Psoas muscle (tissue), 8 donors: ENCODE results near the gene ME3. TPM values are rescaled to one million over a fixed set of nuclear protein-coding genes. Genes with fewer than 3 reads are reported as not detected.

Experiments used
- ATAC-seq, 4 donors: fragments of 200-7000 bp; cut with Tn5 transposase; one replicate each; pipeline ENCODE4 v1.9.1; 2020; ENCODE audit warnings: moderate library complexity in 3 of 4, mild to moderate bottlenecking in 2 of 4
- DNase-seq, 2 donors: peaks; one replicate each; pipeline ENCODE4 v3.0.0-alpha.2; 2020
- H3K27ac ChIP-seq: fragments of 200-600 bp; one replicate; pipeline ENCODE4 v1.8.0; 2022
- H3K27me3 ChIP-seq, 3 donors: fragments of 200-600 bp in 1 of 3; one replicate each; pipeline versions ENCODE4 v1.6.1 to v1.8.0; 2013 to 2022; ENCODE audit warnings: low read length in 2 of 3, mild to moderate bottlenecking in 2 of 3, moderate library complexity in 1 of 3; ENCODE audit not compliant: insufficient read depth in 3 of 3
- H3K36me3 ChIP-seq, 2 donors: fragments of 200-600 bp in 1 of 2; one replicate each; pipeline versions ENCODE4 v1.6.1 to v1.8.0; 2013 to 2022; ENCODE audit warnings: low read depth in 1 of 2, mild to moderate bottlenecking in 1 of 2, moderate library complexity in 1 of 2; ENCODE audit not compliant: insufficient read depth in 1 of 2
- H3K4me1 ChIP-seq: fragments of 200-600 bp; one replicate; pipeline ENCODE4 v1.8.0; 2022
- H3K4me3 ChIP-seq: fragments of 200-600 bp; one replicate; pipeline ENCODE4 v1.8.0; 2022; ENCODE audit warnings: mild to moderate bottlenecking
- H3K9me3 ChIP-seq: fragments of 200-600 bp; one replicate; pipeline ENCODE4 v1.8.0; 2022
- CTCF ChIP-seq: fragments of 200-600 bp; IDR thresholded peaks from one replicate; pipeline ENCODE4 v1.8.0; 2022; ENCODE audit warnings: antibody characterized with exemption
- WGBS, 3 donors: extraction: QIAGEN DNeasy Blood & Tissue Kit; methylation state at CpG; one replicate each; pipeline versions ENCODE4 v1.1.6 to v1.1.7; 2013; 5-methylcytosine and 5-hydroxymethylcytosine counted together
- intact Hi-C, 2 donors: fragments of 100-400 bp; cut with DNase I; formaldehyde crosslinking; loops; one replicate each; pipeline versions ENCODE4 v1.11.0 to v1.14.2; 2022
- polyA plus RNA-seq, 3 donors: library from polyadenylated mRNA; stranded (reverse); fragments of 200-250 nt; gene quantifications; one replicate each; pipeline ENCODE4 v1.2.3, GENCODE V29; 2013
- total RNA-seq, 4 donors: library from RNA; stranded (reverse); fragmentation: NEBNext Ultra II Directional in 2 of 4; extraction: Animal tissue kit (Norgen Biotek cat#: 25700) in 2 of 4; gene quantifications; one replicate each; pipeline versions ENCODE4 v1.2.1 to v1.2.4, GENCODE V29; 2021 to 2023
- donor health status: healthy with polysubstance abuse.
- donor health status: DM: no; HTN: no; CAD: no; lungs with moderate emphysema.
- donor health status: Bipolar disorder and iron deficiency.
- donor health status: healthy.
- donor health status: DM: yes; HTN: yes; CAD: no.
- donor health status: DM: no; HTN: no; CAD: no.
- donor health status: DM: no; HTN: no; CAD: no.
- donor health status: DM: yes; HTN: yes; CAD: no.

Gene ME3
- total and polyA plus RNA-seq, 7 donors = 5.1 to 19.5 (median 11.2) TPM

- intact Hi-C loops = loop anchor here in 1 of 2 donors (5.0 kb wide), 1 partner anchor 114 kb away; the partner anchor contains the start of gene PRSS23
- Histone ChIP-seq H3K4me1 (peaks cover 34% of the 10 kb centered on the region), H3K9me3 (no peaks in the 10 kb centered on the region), H3K27ac (peak overlapping the region; percentile 88), H3K27me3 (no peaks in the 10 kb centered on the region), H3K4me3 (no peak overlapping the region), H3K36me3 (no peaks in the 10 kb centered on the region)
- no peak for DNase-seq
- no peak for TF ChIP-seq CTCF
- WGBS, 3 donors = 39 to 66% (median 46%) methylated on average over 4 of the region's 4 CpGs
- peak; percentile 91 to 98 (median 94) for ATAC-seq
These were observed 16.2 kb upstream of the ME3 start for GRCh38 chr11:86688398-86689179.

- Histone ChIP-seq H3K27me3 (no peaks in the 10 kb centered on the region), H3K9me3 (no peaks in the 10 kb centered on the region), H3K36me3 (no peaks in the 10 kb centered on the region), H3K4me1 (peaks cover 34% of the 10 kb centered on the region), H3K27ac (peak overlapping the region; percentile 88), H3K4me3 (no peak overlapping the region)
- intact Hi-C loops = loop anchor here in 1 of 2 donors (5.0 kb wide), 1 partner anchor 115 kb away; the partner anchor contains the start of gene PRSS23
- 29 to 37% (median 30%) methylated on average over 5 of the region's 5 CpGs for WGBS, 3 donors
- no peak for DNase-seq
- ATAC-seq = peak; percentile 51 to 73 (median 70)
- no peak for TF ChIP-seq CTCF
These were observed 14.9 kb upstream of the ME3 start for GRCh38 chr11:86687185-86687778.

GRCh38 chr11:86686531-86686930 lies 14.1 kb upstream of the ME3 start:
- no peaks in the 10 kb centered on the region for H3K9me3 ChIP-seq
- peaks cover 37% of the 10 kb centered on the region for H3K4me1 ChIP-seq
- H3K27me3 ChIP-seq = no peaks in the 10 kb centered on the region
- H3K27ac ChIP-seq = peak overlapping the region; percentile 88
- TF ChIP-seq CTCF = no peak
- no peak for DNase-seq
- WGBS, 3 donors = 93 to 100% (median 98%) methylated on average over 1 of the region's 1 CpG
- ATAC-seq = no peak
- intact Hi-C loops = loop anchor here in 1 of 2 donors (5.0 kb wide), 1 partner anchor 116 kb away; the partner anchor contains the start of gene PRSS23
- H3K36me3 ChIP-seq = no peaks in the 10 kb centered on the region
- no peak overlapping the region for H3K4me3 ChIP-seq

GRCh38 chr11:86681483-86681756 lies 9.0 kb upstream of the ME3 start:
- Histone ChIP-seq H3K36me3 (no peaks in the 10 kb centered on the region), H3K27me3 (no peaks in the 10 kb centered on the region), H3K4me3 (no peak overlapping the region), H3K27ac (peak overlapping the region; percentile 31), H3K4me1 (peaks cover 14% of the 10 kb centered on the region), H3K9me3 (no peaks in the 10 kb centered on the region)
- ATAC-seq (peak in 1 of 4 donors; percentile 40), DNase-seq (no peak)
- intact Hi-C loops = no loop called here
- TF ChIP-seq CTCF = no peak
- WGBS, 3 donors = 15 to 41% (median 27%) methylated on average over 2 of the region's 2 CpGs
